ENCODE data around the gene PRICKLE2.
"Not testable (repeated sequence)": the region's sequence is repeated elsewhere in the genome, so short reads cannot be mapped to it uniquely, and the experiment has no call there.

The PRICKLE2 gene

GRCh38 chr3:64099316-64099715 is 126.0 kb downstream of the PRICKLE2 start:
- DNase-seq (ENCODE audit: low read depth in 2 of 2), result no peak

GRCh38 chr3:64098670-64099069 is 126.6 kb downstream of the PRICKLE2 start:
- no peak for DNase-seq (ENCODE audit: low read depth in 2 of 2)

DNA sequence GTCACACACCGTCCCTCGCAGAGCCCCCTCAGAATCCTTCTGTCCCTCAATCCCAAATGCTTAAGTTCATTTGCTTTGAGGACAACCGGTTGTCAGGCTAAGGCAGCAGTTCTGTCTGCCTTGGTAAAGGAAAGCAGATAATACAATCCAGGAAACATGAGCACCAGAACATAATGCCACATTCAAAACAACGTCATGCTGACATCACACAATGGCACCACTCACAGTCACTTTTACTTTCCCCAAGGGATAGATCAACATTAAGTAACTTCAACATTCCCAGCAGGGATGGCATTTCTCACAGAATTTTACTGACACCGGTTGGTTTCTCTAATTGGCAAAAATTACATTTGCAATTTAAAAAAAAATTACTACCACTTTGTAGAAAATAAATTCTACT is 127.3 kb downstream of the PRICKLE2 start:
- no peak for DNase-seq (ENCODE audit: low read depth in 2 of 2)

- no peak for DNase-seq (ENCODE audit: low read depth in 2 of 2)
Measured at GRCh38 chr3:64095802-64096201, 129.5 kb downstream of the PRICKLE2 start.

GRCh38 chr3:64094713-64095079 is 130.6 kb downstream of the PRICKLE2 start:
- no peak for DNase-seq (ENCODE audit: low read depth in 2 of 2)

DNA sequence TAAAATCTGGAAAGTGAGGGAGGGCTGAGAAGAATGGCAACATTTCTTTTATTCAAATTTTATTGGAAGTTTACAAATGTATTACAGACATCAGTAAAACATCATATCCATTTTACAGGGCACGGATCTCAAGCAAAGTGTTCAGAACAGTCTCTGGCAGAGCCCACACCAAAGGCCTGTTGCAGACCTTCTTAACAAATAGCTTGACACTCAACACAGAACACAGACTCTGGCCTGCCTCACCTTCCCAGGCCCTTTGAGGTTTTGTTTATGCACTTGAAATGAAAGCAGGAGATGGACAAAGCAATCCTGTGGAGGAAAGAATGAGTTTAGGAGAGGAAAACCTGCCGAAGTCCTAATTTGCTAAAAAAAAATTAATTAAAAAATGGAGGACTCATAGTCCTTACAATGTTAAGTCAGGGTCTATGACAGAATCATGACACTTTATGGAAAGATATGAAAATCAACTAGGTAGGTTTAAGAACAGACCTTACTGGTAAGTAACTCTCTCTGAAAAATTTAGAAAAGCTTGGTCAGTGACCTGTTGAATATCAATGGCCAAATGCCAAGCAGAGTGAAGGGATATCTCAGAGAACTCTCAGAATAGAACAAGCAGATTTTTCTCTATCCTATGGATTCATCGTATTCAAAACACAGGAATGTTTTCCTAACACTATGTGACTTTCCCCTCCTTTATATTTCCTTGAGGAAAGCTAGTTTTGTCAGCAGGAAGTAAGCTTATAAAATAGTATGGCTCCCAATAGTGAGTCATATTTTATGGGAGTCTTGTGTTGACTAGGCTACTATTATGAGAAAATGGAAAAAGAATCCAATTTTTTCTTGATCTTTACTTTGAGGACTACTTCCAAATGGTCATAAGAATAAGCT is 131.2 kb downstream of the PRICKLE2 start:
- no peak for DNase-seq (ENCODE audit: low read depth in 2 of 2)

GRCh38 chr3:64093211-64093610 is 132.1 kb downstream of the PRICKLE2 start:
- no peak for DNase-seq (ENCODE audit: low read depth in 2 of 2)

GRCh38 chr3:64091501-64091900 is 133.8 kb downstream of the PRICKLE2 start:
- DNase-seq (ENCODE audit: low read depth in 2 of 2), result no peak

- DNase-seq (ENCODE audit: low read depth in 2 of 2), result not testable (repeated sequence)
Measured at GRCh38 chr3:64089386-64089785, 135.9 kb downstream of the PRICKLE2 start.

- no peak for DNase-seq (ENCODE audit: low read depth in 2 of 2)
Measured at GRCh38 chr3:64088408-64089205, 136.7 kb downstream of the PRICKLE2 start.

- DNase-seq (ENCODE audit: low read depth in 2 of 2), result no peak
Measured at GRCh38 chr3:64086479-64087252, 138.6 kb downstream of the PRICKLE2 start.

DNA sequence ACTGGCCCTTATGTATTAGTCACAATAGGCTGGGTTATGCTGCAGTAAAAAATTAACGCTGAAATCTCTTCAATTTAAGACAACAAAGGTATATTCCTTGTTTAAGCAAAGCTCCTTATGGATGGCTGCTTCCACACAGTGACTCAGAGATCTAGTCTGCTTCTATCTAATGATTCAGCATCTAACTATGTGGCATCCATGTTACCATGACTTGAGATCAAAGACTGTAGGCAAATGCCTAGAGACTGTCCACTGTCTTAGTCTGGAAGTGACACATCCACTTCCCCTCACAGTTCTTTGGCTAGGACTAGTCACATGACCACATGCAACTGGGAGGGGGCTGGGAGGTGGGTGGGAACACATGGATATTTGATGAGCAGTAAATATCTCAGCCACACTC is 140.6 kb downstream of the PRICKLE2 start:
- DNase-seq (ENCODE audit: low read depth in 2 of 2), result no peak

- DNase-seq (ENCODE audit: low read depth in 2 of 2), result no peak
Measured at GRCh38 chr3:64083575-64083974, 141.7 kb downstream of the PRICKLE2 start.

- no peak for DNase-seq (ENCODE audit: low read depth in 2 of 2)
Measured at GRCh38 chr3:64082961-64083541, 142.2 kb downstream of the PRICKLE2 start.

DNA sequence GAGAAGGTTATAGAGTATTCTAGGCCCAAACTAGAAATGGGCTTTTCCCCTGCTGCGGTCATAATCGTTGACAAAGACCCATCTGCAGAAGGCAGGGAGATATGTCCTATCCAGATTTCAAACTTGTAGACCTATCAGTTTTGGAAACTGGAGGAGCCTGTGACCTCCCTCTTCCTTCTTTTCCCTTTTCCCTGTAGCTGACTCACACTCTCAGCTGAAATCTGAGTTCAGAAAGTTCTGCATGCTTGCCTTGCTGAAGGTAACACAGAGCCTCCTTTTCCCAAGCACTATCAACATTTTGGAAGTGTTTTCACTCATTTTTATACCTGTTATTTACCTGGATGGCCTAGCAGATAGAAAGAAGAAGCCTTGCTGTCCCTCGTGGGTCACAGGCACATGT is 142.9 kb downstream of the PRICKLE2 start:
- no peak for DNase-seq (ENCODE audit: low read depth in 2 of 2)

- peak in 1 of 2 donors; percentile 5 for DNase-seq (ENCODE audit: low read depth in 2 of 2)
Measured at GRCh38 chr3:64081235-64081630, 144.0 kb downstream of the PRICKLE2 start.

- no peak for DNase-seq (ENCODE audit: low read depth in 2 of 2)
Measured at GRCh38 chr3:64080616-64081234, 144.5 kb downstream of the PRICKLE2 start.

GRCh38 chr3:64079369-64080150 is 145.7 kb downstream of the PRICKLE2 start:
- no peak for DNase-seq (ENCODE audit: low read depth in 2 of 2)

DNA sequence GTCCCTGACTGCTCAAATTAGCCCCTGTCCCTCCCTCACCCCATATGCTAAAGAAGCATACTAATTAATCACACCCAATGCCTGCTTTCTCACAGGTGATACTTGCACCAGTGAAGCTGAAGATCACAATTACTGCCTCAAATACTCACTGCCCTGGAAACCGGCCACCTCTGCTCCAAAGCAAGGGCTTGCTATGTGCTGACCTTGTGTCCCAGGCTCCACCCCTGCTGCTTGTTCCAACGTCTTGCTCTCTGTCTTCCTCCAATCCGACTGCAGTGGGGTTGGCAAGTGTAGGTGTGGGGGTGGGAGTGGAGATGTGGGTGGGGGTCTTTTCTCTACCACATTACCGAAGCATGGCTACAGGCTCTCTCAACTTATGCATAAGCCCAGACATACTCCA is 146.3 kb downstream of the PRICKLE2 start:
- no peak for DNase-seq (ENCODE audit: low read depth in 2 of 2)

DNA sequence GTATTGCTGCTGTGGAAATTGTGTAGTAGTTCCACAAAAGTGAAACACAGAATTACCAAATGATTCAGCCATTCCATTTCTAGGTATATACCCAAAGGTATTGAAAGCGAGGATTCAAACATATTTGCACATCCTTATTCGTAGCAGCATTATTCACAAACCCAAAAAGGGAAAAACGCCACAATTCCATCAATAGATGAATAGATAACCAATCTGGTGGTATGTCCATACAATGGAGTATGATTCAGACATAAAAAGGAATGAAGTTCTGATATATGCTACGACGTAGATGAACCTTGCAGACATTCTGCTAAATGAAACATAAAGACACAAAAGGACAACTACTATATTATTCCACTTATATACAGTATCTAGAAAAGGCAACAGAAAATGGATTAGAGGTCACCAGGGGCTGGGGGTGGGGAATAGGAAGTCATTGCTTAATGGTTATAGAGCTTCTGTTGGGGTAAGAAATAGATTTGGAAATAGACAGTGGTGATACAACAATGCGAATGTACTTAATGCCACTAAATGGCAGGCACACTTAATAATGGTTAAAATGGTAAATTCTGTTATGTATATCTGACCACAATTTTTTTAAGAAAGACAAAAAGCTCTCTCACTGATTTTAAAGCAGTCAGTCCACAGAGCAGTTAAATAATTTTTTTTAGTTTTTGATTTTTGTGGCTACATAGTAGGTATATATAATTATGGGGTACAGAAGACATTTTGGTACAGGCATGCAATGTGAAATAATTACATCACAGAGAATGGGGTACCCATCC is 150.2 kb downstream of the PRICKLE2 start:
- no peak for DNase-seq (ENCODE audit: low read depth in 2 of 2)
